HEK293T (cell line): ENCODE measurements around the gene KLHDC3.
A peak's percentile ranks its signal among the peaks of the same experiment; 100 is the strongest.

ENCODE experiments used
- ARNT ChIP-seq: fragments of 450-650 bp; IDR thresholded peaks from 2 replicates; pipeline ENCODE4 v1.6.1; 2017; ENCODE audit warnings: mild to moderate bottlenecking
- BHLHE40 ChIP-seq: fragments of 450-650 bp; IDR thresholded peaks from 2 replicates; pipeline ENCODE4 v1.6.1; 2016; ENCODE audit warnings: mild to moderate bottlenecking, moderate library complexity, borderline replicate concordance
- FOXA1 ChIP-seq: fragments of 450-650 bp; IDR thresholded peaks from 2 replicates; pipeline ENCODE4 v1.6.1; 2016; ENCODE audit warnings: mild to moderate bottlenecking
- FOXK2 ChIP-seq: fragments of 450-650 bp; IDR thresholded peaks from 2 replicates; pipeline ENCODE4 v1.6.1; 2016; ENCODE audit warnings: mild to moderate bottlenecking
- FOXM1 ChIP-seq: fragments of 450-650 bp; IDR thresholded peaks from 2 replicates; pipeline ENCODE4 v1.6.1; 2017; ENCODE audit warnings: mild to moderate bottlenecking, borderline replicate concordance
- HDGF ChIP-seq: fragments of 450-650 bp; IDR thresholded peaks from 2 replicates; pipeline ENCODE4 v1.6.1; 2017; ENCODE audit warnings: antibody characterized with exemption, borderline replicate concordance
- NFRKB ChIP-seq: fragments of 450-650 bp; IDR thresholded peaks from 2 replicates; pipeline ENCODE4 v1.6.1; 2016; ENCODE audit warnings: mild to moderate bottlenecking, moderate library complexity
- PKNOX1 ChIP-seq: fragments of 450-650 bp; IDR thresholded peaks from 2 replicates; pipeline ENCODE4 v1.6.1; 2016
- SUZ12 ChIP-seq: fragments of 450-650 bp; IDR thresholded peaks from 2 replicates; pipeline ENCODE4 v1.6.1; 2016; ENCODE audit warnings: mild to moderate bottlenecking
- ZNF384 ChIP-seq: fragments of 450-650 bp; IDR thresholded peaks from 2 replicates; pipeline ENCODE4 v1.6.1; 2016

- no peak for TF ChIP-seq BHLHE40
- no peak for TF ChIP-seq NFRKB
- TF ChIP-seq FOXA1 = no peak
- TF ChIP-seq PKNOX1 = no peak
- TF ChIP-seq HDGF = 0 out of 2 replicates have a peak, but pooled peaks have one; percentile 37
- TF ChIP-seq ARNT = no peak
- TF ChIP-seq ZNF384 = no peak
- no peak for TF ChIP-seq SUZ12
- no peak for TF ChIP-seq FOXK2
- no peak for TF ChIP-seq FOXM1
These were observed 29.8 kb upstream of the KLHDC3 start, which contains the start of gene PPP2R5D for GRCh38 chr6:42984001-42984923.
